NCI-H748 (cell line): ENCODE results near the gene KRT79.
"Not testable (repeated sequence)": the region's sequence is repeated elsewhere in the genome, so short reads cannot be mapped to it uniquely, and the experiment has no call there.

Experiments used
- DNase-seq: peaks from one replicate; lab custom pipeline; 2025; ENCODE audit not compliant: unreplicated experiment; lab: John Stamatoyannopoulos, UW

The KRT79 gene

DNA sequence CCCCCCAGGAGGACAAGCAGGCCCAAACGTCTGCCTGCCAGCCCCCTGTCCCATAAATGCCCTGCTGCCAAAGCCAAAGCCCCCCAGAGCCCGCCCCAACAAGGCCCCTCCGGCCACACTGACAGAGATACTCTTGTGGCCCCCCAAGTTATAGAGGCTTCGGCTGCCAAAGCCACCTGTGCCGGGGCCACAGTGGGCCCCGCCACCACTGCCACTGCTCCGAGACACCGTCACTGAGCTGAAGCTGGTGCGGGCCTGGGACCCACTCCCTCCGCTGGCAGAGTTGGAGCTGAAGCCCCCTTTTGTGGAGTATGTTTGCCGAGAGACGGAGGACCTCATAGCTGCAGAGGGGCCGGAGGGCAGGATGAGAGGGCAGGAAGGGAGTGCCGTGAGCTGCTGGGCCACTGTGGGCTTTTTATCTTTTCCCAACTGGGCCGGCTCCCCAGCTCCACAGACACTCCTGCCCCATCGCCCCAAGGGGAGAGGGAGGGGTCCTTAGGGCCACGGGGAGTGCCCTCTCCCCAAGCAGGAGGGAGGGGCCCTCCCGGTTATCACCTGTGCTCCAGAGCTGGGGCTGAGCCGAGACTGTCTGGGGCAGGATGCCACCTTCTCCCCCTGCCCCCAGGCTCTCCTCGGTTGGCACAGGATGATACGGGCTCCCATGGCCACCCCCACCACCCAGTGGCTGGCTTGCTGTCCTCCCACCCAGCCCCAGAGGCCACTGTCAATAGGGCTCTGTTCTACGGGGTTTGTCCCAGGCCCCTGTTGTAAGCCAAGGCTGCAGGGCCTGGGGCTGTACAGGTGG is at the start of gene KRT79:
Gene KRT79, minus strand, starts transcription at position 390 of the 805 bp plus-strand sequence. Its CDS starts 51 bp downstream, at position 339.
- DNase-seq: no peak

DNA sequence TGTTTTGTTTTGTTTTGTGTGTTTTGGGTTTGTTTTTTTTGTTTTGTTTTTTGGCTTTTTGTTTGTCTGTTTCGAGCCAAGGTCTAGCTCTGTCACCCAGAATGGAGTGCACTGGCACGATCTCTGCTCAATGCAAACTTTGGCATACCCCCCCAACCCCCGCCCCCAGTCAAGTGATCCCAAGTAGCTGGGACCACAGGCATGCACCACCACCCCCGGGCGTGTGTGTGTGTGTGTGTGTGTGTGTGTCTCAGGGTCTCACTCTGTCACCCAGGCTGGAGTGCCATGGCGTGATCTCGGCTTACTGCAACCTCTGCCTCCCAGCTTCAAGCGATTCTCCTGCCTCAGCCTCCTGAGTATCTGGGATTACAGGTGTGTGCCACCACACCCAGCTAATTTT is 46.4 kb upstream of the KRT79 start:
- not testable (repeated sequence) for DNase-seq

DNA sequence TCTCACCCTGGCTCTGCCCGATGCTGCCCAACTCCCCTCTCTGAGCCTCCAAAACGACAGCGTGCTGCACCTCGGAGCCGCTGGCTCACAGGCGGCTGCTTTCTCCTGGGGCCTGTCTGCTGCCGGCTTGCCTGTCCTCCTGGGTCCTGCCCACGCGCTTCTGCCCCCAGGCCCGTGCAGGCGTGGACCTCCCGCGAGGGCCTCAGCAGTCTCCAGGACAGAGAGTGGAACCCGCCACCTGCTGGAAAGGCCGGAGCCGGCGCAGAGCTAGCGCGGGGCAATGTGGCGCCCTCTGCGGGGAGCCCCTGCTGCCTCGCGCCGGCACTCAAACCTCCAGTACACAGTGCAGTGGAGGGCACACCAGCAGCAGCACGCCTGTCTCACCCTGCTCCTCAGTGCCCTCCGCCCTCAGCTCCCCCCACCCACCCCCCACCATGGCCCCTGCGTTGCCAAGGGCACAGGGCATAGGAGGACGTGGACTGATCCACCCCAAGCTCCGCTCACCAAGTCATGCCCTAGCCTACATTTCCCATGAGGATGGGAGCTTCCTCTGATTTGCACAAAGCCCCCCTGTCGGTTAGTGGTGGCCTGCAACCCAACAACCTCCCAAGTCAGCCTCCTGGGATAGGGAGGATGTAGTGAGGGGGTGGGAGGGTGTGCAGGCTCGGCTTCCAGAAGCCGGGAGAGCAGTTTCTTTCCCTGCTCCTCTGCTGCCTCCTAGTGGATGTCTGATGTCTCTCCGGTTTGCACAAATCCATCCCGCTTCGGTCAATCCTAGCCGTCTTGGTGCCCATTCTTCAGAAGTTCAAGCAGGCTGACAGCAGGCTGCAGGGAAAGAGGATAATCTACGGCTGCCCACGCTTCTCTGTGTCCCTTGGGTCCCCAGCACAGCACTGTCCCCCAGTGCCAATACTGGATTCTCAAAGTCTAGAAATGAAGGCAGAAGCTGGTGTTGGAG is 45.6 kb upstream of the KRT79 start:
- peak; percentile 85 for DNase-seq

DNA sequence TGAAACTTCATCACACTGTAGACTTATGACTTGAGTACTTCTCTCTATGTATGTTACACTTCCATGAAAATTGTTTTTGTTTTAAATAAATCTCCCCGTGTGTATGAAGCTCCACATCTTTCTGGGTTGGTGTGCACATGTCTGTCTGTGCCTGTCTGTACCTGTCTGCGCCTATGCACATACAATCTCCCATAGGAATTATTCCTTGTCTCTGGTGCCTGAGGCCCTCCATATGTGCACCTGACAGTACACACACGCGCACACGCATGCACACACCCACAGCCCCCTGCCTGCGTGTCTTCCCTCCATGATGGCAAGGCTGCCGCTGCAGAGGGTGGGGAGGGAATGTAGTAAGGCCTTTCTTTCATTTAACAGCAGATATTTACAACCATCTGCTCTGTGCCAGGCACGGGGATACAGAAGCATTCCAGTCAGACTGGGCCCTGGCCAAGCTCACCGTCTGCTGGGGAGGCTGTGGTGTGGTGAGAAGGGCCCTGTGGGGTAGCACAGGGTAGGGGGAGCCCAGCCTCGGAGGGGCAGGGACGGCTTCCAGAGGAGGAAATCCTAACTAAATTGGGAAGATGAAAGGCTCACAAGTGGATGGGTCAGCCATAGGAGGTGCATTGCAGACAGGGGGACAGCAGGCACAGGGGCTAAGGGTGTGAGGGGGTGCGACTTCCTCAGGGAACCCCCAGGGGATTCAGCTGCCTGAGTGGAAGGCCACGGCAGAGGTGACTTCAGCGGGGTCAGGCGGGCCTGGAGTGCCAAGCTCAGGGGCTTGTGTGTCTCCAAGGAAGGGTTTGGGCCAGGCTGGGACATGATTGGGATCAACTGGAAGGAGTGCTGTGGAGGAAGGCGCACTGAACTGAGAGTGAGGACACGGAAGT is 44.6 kb upstream of the KRT79 start:
- no peak for DNase-seq

DNA sequence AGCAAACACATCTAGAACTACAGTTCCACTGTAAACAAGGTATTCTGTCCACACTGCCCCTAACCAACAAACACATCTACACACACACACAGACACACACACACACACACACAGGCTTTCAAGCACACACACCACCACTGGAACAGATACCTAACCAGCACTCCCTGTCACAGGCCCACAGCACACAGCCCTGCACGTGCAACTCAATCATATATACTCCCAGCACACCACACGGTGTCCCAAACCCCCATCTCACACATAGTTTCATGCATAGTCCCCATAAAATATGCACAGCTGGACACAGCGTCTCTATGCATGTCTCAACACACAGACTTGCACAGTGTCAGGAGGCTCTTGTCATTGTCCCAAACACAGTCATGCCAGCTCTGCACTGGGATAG is 43.1 kb upstream of the KRT79 start:
- DNase-seq: no peak

DNA sequence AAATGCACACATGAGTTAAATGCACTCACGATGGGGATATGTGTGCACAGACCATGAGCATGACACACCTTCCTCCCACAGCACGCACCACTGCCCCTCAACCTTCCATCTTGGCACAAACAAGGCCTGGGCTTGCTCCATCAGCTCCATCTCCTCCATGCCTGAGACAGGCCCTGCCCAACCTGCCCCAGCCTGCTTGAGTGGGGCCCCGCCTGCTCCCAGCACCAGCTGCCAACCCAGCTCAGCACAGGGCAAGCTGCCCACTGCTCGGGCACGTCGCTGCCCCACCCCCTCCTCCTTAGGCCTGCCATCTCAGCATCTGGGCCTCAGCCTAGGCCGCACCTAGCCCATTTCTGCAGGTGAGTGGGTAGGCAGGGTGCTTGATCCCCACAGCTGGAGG is 42.3 kb upstream of the KRT79 start:
- DNase-seq: peak; percentile 24

DNA sequence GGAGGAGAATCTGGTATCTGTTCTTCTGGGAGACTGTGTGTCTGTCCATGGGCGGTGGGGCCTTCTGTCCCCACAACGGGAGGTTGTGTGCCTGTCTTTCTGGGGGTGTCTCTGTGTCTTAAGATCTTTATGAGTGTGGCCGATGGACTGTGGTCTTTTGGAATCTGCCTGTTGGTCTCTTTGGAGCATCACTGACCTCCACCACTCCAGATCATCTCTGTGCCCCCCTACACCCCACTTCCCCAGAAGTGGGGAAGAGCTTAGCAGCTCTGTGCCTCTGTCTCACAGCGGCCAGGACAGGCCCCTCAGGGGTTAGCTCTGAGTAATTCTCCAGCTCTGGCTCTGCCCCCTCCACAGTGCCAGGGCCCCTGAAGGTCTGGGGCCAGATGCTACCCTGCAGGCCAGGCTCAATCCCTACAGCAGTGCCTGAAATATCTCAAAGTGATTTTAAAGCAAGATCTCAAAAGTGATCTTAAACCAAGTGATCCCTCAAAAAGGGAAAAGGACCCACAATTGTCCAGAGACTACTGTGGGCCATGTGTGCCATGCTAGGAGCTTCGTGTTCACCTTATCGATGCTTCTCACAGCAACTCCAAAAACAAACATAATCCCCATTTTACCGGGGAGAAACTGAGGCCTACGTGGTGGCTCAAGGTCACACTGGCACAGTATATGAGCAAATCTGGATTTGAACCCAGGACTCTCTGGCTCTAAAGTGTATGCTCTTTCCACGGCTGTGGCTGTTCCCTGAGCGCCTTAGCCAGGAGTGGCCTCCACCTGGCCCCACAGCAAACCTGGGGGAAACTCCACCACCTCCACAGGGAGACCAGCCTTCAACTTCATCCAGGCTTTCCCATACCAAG is 40.7 kb upstream of the KRT79 start:
- no peak for DNase-seq

DNA sequence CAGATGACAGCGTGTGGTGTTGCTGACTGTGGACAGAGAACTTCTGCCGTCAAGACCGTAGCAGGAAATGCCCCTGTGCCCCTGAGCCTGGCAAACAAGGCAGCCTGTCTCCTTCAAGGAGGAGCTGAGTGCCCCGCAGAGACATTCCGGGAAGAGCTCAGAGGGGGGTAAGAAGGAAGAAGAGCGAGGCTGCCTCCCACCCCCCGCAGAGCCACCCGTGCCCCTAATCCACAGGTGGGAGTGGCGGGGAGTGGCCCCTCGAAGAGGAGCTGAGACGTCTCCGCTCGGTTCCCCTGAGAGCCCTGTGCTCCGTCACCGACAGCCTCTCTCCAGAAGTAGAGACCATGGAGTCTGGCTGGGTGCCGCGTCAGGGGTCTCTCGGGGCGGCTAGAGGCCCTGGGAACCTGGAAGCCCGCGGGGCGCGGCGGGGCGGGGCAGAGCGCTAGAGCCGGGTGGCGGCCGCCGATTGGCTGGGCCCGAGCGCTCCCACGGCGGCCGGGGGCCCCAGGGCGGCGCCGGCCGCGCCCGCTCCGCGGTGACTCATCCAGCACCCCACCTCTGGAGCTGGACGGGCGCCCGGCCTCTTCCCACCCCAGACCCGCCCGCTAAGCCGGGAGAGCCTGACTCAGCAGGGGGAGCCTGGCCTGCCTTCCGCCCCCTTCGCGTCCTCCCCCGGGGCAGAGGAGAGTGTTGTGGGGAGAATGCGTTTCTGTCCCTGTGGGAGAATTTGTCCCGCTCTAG is 39.9 kb upstream of the KRT79 start:
- DNase-seq: peak; percentile 81

DNA sequence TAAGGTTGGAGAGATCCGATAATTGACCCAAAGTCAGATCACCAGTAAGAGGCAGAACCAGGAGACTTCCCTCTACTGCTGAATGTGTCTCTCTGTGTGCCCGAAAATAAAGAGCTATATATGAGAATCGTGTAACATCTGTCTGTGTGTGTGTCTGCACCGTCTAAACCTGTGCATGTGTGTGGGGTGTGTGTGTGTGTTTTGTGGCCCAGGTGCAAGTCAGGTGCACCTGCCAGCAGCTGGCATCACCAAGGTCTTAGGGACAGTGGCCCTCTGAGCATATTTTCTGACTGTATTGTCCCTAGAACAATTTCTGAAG is 39.4 kb upstream of the KRT79 start:
- DNase-seq: peak; percentile 91

DNA sequence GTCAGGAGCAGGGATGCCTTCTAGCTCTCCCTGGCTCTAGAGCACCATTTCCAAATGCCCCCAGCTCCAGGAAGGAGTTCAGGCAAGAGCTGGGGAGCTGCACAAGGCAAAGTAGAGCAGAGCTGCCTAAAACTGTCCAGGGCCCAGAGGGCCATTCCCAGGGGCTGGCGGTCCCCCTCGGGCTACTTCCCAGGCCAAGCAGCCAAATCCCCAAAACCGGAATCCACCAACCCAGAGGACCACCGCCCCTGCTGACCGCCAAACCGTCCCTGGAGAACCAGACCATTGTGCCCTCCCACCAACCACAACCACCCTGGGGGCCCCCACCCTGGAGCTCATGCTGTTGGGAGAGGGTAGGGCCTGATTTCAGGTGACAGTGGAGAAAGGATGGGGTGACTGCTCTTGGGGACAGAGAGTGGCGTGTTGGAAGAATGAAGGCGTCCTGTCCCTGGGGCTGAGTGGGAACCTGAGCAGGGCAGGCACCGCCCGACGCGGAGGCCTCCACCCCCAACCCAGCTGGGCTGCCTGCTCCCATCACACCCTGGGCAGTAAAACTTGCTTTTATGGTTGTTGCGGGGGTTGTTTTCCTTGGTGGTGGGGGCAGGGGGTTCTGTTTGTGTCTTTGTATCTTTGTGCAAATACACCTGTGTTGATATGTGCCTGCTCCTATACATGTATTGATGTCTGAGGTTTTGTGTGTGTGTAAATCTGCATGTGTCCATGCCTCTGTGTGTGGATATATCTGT is 38.7 kb upstream of the KRT79 start:
- DNase-seq: peak; percentile 84

DNA sequence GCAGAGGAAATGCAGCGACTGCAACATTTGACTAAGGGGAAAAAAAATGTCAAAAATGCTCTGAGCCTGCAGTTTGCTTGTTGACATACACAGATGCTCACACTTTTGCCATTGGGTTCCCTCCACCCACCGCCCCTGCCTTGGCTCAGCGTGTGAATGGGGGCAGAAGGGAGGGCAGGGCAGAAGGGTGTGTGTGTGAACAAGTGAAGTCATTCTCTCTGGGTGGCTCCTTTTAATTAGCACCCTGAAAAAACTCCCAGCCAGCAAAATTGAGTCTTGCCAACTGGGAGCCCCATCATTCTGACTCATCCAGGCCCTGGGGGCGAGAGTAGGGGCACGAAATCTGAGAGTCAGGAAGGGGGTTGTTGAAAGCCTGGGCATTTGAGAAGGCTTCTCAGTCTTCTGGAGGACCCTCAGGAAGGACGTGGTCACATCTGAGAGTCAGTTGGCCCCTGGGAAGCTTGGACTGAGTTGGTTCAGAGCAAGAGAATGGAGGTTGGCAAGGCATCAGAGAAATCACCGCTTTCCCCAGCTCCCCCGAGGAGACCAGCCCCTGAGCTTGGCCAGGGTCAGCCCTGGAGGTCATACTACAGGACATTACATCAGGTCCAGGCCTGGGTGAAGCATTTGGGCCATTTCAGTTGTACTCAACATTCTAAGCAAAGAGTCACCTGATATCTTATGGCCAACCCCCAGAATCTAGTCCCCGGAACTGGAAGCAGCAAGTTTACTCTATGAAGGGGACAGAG is 37.4 kb upstream of the KRT79 start:
- DNase-seq: peak; percentile 10

DNA sequence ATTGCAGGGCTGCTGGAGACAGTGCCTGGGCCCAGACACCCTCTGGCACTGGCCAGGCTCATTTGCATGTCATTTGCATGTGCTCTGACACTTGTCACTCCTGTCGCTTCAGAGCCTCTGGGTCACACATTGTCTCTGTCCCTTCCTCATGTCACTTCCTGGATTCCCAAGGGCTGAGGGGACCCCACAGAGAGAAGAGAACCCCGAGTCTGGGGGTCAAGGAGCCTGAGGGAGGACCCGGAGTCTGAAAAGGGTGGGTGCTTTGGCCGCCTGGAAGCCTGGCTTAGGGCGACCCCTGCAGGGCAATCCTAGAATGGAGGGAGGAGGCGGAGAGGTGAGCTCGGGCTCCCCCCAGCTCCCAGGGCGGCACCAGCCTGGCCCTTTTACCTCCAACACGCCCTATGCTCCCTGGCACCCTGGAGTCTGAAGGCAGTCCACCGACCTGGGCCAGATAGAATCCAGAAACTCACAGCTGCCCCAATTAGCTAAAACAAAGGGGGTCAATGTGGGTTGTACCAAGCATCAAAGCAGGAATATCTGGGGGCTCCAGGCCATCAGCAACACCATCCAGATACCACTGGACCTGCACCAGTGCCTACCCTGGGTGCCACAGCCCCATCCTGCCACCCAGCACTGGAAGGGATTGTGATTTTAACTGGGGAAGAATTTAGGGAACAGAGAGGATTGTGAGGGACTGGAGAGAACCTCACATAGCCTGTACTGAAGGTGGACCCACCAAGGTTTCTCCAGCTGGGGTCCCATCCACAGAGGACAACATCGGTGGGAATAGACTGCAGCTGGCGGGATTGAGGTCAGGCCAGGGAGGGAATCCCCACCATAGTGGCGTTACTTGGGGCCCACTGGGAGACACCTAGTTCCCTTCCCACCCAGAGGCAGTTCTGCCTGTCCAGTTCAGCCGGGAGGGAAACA is 36.5 kb upstream of the KRT79 start:
- DNase-seq: peak; percentile 33

DNA sequence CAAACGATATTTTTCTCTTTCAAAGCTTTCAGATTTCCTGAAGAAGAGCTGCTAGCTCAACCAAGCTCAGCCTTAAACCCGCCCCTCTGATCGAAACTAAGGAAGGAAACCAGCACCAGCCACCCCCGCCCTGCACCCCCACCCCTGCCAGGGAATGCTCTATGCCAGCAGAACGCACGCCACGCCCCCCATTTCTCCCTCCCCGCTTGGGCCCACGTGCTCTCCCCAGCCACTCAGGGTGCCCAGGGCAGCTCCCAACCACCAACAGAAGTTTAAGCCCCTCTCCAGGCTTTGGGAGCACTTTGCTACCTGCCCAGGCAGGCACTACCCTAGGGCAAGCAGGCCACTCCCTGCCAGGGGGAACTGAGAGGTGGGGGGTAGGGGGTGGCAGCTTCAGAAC is 33.5 kb upstream of the KRT79 start:
- no peak for DNase-seq

DNA sequence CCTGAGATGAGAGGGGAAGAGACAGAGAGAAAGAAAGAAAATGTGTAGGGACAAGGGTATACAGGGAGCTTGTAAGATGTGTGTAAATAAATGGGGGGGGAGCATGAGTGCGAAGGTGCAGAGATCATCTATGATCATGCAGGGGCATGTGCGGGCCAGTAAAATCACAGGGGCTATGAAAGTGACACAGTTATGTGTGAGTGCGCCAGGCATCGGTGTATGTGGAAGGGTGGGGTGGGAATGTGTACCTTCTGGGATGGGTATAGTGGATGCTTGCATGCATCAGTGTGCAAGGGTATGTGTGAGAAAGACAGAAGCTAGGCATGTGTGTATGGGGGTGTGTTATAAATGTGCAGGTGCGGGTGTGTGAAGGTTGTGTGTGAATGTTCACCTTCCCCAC is 33.0 kb upstream of the KRT79 start:
- no peak for DNase-seq

DNA sequence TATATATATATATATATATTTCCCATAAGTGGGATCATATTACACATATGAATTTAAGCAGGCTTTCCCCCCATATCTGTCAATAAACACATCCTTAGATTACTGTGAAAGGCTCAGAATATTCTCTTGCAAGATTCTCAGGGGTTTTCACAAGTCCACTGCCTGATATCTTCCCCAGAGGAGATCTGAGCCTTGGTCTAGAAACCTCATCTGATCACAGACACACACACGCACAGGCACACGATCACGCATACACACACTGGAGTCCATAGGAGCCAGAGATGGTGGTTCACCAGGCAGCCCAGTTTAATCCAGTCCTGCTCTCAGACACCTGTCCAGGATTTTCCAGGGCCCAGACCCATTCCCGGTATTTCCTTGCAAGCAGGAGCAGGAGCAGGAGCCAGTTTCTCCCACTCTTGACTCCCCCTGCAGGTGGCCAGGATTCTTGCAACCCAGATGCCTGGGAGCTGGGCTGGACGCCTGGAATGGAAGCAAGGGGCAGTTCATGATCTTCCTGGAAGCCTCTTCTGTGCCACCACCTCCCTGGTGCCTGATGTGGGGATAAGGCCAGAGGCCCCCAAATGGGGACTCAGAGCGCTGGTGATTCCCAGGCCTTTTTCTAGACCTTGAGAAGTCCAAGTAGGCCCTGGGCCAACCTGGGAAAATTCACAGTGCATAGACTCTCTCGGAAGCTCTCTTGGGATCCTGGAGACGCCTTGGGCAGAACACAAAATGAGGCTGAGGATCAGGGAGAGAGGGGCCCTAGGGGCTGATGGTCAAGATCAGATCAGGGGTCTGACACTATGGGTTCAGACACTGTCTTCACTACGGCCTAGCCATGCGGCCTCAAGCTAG is 31.2 kb upstream of the KRT79 start:
- DNase-seq: peak; percentile 76

DNA sequence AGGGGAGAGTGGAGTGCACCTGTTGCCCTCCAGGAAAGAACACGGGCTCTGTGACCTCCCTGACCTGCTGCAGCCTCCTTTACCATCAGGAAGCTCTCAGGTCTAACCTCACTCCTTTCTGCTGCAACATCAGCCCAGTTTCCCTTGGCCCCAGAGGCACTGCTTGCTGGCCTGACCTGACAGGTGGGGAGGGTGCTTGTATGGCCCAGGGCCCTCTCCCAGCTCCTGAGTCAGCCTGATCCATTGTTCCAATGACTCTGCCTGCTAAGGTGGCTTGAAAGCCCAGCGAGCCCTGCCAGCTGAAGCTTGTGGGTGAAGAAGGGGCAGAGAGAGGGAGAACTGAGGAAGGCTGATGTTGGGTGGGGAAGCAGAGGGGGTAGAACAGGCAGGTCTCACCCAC is 27.9 kb upstream of the KRT79 start:
- no peak for DNase-seq
